Trophoblast cell (in vitro differentiated cells and primary cell): ENCODE measurements around the gene CCNB2. TPM values are rescaled to one million over a fixed set of nuclear protein-coding genes. Genes with fewer than 3 reads are reported as not detected.

Source experiments
- DNase-seq, 2 donors: peaks; one replicate each; pipeline ENCODE4 v3.0.0-alpha.2; 2016
- H2AFZ ChIP-seq: 2 replicates; pipeline ENCODE4 v1.6.1; 2013; ENCODE audit warnings: low read length, moderate library complexity, mild to moderate bottlenecking; ENCODE audit not compliant: insufficient read depth, poor library complexity
- H2AK5ac ChIP-seq: 2 replicates; pipeline ENCODE4 v1.6.1; 2013; ENCODE audit warnings: mild to moderate bottlenecking, low read length
- H2BK120ac ChIP-seq: 2 replicates; pipeline ENCODE4 v1.6.1; 2013; ENCODE audit warnings: low read length, mild to moderate bottlenecking, moderate library complexity; ENCODE audit not compliant: insufficient read depth, poor library complexity
- H2BK12ac ChIP-seq: 2 replicates; pipeline ENCODE4 v1.6.1; 2013; ENCODE audit warnings: mild to moderate bottlenecking, low read length, moderate library complexity
- H2BK5ac ChIP-seq: 2 replicates; pipeline ENCODE4 v1.6.1; 2013; ENCODE audit warnings: low read length, low read depth, moderate library complexity, mild to moderate bottlenecking; ENCODE audit not compliant: poor library complexity
- H3K14ac ChIP-seq: 2 replicates; pipeline ENCODE4 v1.6.1; 2013; ENCODE audit warnings: mild to moderate bottlenecking, low read length
- H3K18ac ChIP-seq: 2 replicates; pipeline ENCODE4 v1.6.1; 2013; ENCODE audit warnings: mild to moderate bottlenecking, low read length
- H3K23ac ChIP-seq: 2 replicates; pipeline ENCODE4 v1.6.1; 2013; ENCODE audit warnings: low read length
- H3K27ac ChIP-seq: 2 replicates; pipeline ENCODE4 v1.5.1; 2013; ENCODE audit warnings: low read depth, mild to moderate bottlenecking, inconsistent platforms, low read length, moderate library complexity
- H3K27me3 ChIP-seq: 2 replicates; pipeline ENCODE4 v1.6.1; 2013; ENCODE audit warnings: inconsistent platforms, mild to moderate bottlenecking, low read length, moderate library complexity; ENCODE audit not compliant: insufficient read depth
- H3K36me3 ChIP-seq, 2 experiments: 1 replicate in 1 of 2; 2 replicates in 1 of 2; pipeline ENCODE4 v1.6.1; 2013; ENCODE audit warnings: low read length in 2 of 2, mild to moderate bottlenecking in 2 of 2, moderate library complexity in 1 of 2; ENCODE audit not compliant: insufficient read depth in 2 of 2, control insufficient read depth in 1 of 2
- H3K4ac ChIP-seq: 2 replicates; pipeline ENCODE4 v1.6.1; 2013; ENCODE audit warnings: low read depth, mild to moderate bottlenecking, low read length, moderate library complexity
- H3K4me1 ChIP-seq, 2 experiments: 1 replicate in 1 of 2; 2 replicates in 1 of 2; pipeline ENCODE4 v1.6.1; 2013; ENCODE audit warnings: low read length in 2 of 2, mild to moderate bottlenecking in 2 of 2, moderate library complexity in 1 of 2; ENCODE audit not compliant: insufficient read depth in 2 of 2, control insufficient read depth in 1 of 2
- H3K4me2 ChIP-seq: 2 replicates; pipeline ENCODE4 v1.6.1; 2013; ENCODE audit warnings: inconsistent platforms, mild to moderate bottlenecking, low read length, moderate library complexity
- H3K4me3 ChIP-seq: 2 replicates; pipeline ENCODE4 v1.5.1; 2013; ENCODE audit warnings: mild to moderate bottlenecking, low read depth, low read length, inconsistent platforms
- H3K79me1 ChIP-seq: one replicate; pipeline ENCODE4 v1.6.1; 2013; ENCODE audit warnings: low read length
- H3K79me2 ChIP-seq: 2 replicates; pipeline ENCODE4 v1.6.1; 2013; ENCODE audit warnings: low read length, mild to moderate bottlenecking; ENCODE audit not compliant: control insufficient read depth, insufficient read depth, poor library complexity
- H3K9ac ChIP-seq: 2 replicates; pipeline ENCODE4 v1.6.1; 2013; ENCODE audit warnings: mild to moderate bottlenecking, low read length
- H3K9me3 ChIP-seq: 2 replicates; pipeline ENCODE4 v1.6.1; 2013; ENCODE audit warnings: low read depth, mild to moderate bottlenecking, control low read depth, inconsistent platforms, low read length; ENCODE audit not compliant: insufficient read depth
- H4K12ac ChIP-seq: 2 replicates; pipeline ENCODE4 v1.6.1; 2013; ENCODE audit warnings: low read depth, mild to moderate bottlenecking, low read length, moderate library complexity
- H4K8ac ChIP-seq: 2 replicates; pipeline ENCODE4 v1.6.1; 2013; ENCODE audit warnings: low read depth, mild to moderate bottlenecking, low read length, moderate library complexity
- H4K91ac ChIP-seq: one replicate; pipeline ENCODE4 v1.6.1; 2013; ENCODE audit warnings: low read depth, mild to moderate bottlenecking, low read length, moderate library complexity
- WGBS: extraction: QIAGEN DNeasy Blood & Tissue Kit; methylation state at CpG from one replicate; pipeline ENCODE4 v1.1.7; 2013; ENCODE audit warnings: missing lambda C conversion rate; ENCODE audit not compliant: insufficient read length, insufficient coverage; ENCODE audit errors: extremely low coverage; 5-methylcytosine and 5-hydroxymethylcytosine counted together
- polyA plus RNA-seq: library from polyadenylated mRNA; stranded (reverse); fragments of 200-250 nt; gene quantifications from 2 replicates; pipeline ENCODE4 v1.2.3, GENCODE V29; 2013

The CCNB2 gene
- 56.1 and 62.0 TPM in 2 replicates for polyA plus RNA-seq

GRCh38 chr15:59104912-59105732 lies at the start of gene CCNB2:
CCNB2 (plus strand) TSS chr15:59105146; CDS start chr15:59105269, 123 bp downstream.
- Histone ChIP-seq H3K4me3 (peak within 1 kb of the TSS; percentile 100), H3K79me1 (peaks cover 4% of the 10 kb centered on the region), H3K9ac (peak within 1 kb of the TSS; percentile 94)

GRCh38 chr15:59059076-59059597 lies 45.8 kb upstream of the CCNB2 start:
- peaks cover 11 to 24% of the 10 kb centered on the region in 2 experiments for H3K36me3 ChIP-seq
- no peak overlapping the region for H2BK12ac ChIP-seq
- no peak overlapping the region for H4K8ac ChIP-seq
- H3K79me1 ChIP-seq = no peaks in the 10 kb centered on the region
- no peaks in the 10 kb centered on the region for H3K4me1 ChIP-seq
- H2AK5ac ChIP-seq = no peak overlapping the region
- no peak overlapping the region for H3K4me2 ChIP-seq
- H3K14ac ChIP-seq = no peak overlapping the region
- no peaks in the 10 kb centered on the region for H3K9me3 ChIP-seq
- no peak overlapping the region for H4K91ac ChIP-seq
- no peaks in the 10 kb centered on the region for H3K27me3 ChIP-seq
- no peak overlapping the region for H4K12ac ChIP-seq
- H3K4ac ChIP-seq = no peak overlapping the region
- H3K79me2 ChIP-seq = no peaks in the 10 kb centered on the region
- H3K27ac ChIP-seq = no peak overlapping the region
- WGBS = no CpG with 5 or more reads among the region's 2 CpGs
- no peak overlapping the region for H2BK5ac ChIP-seq
- H3K23ac ChIP-seq = no peak overlapping the region
- H2AFZ ChIP-seq = no peak overlapping the region
- H2BK120ac ChIP-seq = no peak overlapping the region
- no peak overlapping the region for H3K4me3 ChIP-seq
- H3K9ac ChIP-seq = no peak overlapping the region
- no peak for DNase-seq
- no peak overlapping the region for H3K18ac ChIP-seq

More at GRCh38 chr15:59104912-59105732, at the start of gene CCNB2:
- H2BK5ac ChIP-seq = peak within 1 kb of the TSS; percentile 80
- H3K14ac ChIP-seq = peak within 1 kb of the TSS; percentile 94
- peak within 1 kb of the TSS; percentile 94 for H4K8ac ChIP-seq
- H3K4me1 ChIP-seq = no peaks in the 10 kb centered on the region
- peak within 1 kb of the TSS; percentile 89 for H3K18ac ChIP-seq
- H2AK5ac ChIP-seq = no peak within 1 kb of the TSS
- H3K27ac ChIP-seq = peak within 1 kb of the TSS; percentile 88
- H4K91ac ChIP-seq = peak within 1 kb of the TSS; percentile 95
- no peaks in the 10 kb centered on the region for H3K27me3 ChIP-seq
- DNase-seq = peak; percentile 87 to 95
- peaks cover 10 to 21% of the 10 kb centered on the region in 2 experiments for H3K36me3 ChIP-seq
- H3K4me2 ChIP-seq = peak within 1 kb of the TSS; percentile 90
- H3K23ac ChIP-seq = no peak within 1 kb of the TSS
- H3K79me2 ChIP-seq = peaks cover 3% of the 10 kb centered on the region
- peak within 1 kb of the TSS; percentile 88 for H4K12ac ChIP-seq
- WGBS = no CpG with 5 or more reads among the region's 57 CpGs
- H2AFZ ChIP-seq = peak within 1 kb of the TSS; percentile 81
- H2BK12ac ChIP-seq = no peak within 1 kb of the TSS
- H2BK120ac ChIP-seq = peak within 1 kb of the TSS; percentile 92
- H3K4ac ChIP-seq = peak within 1 kb of the TSS; percentile 73
- no peaks in the 10 kb centered on the region for H3K9me3 ChIP-seq

- H2AK5ac ChIP-seq = no peak overlapping the region
- H2BK12ac ChIP-seq = no peak overlapping the region
- no peaks in the 10 kb centered on the region for H3K4me1 ChIP-seq
- H3K18ac ChIP-seq = no peak overlapping the region
- no peaks in the 10 kb centered on the region for H3K27me3 ChIP-seq
- H3K9ac ChIP-seq = no peak overlapping the region
- H3K27ac ChIP-seq = no peak overlapping the region
- no peaks in the 10 kb centered on the region for H3K9me3 ChIP-seq
- H3K4me2 ChIP-seq = no peak overlapping the region
- H2BK5ac ChIP-seq = no peak overlapping the region
- no peak overlapping the region for H3K4me3 ChIP-seq
- no peak overlapping the region for H4K91ac ChIP-seq
- H3K4ac ChIP-seq = no peak overlapping the region
- no peak overlapping the region for H2BK120ac ChIP-seq
- no peaks in the 10 kb centered on the region for H3K79me1 ChIP-seq
- no peaks in the 10 kb centered on the region for H3K79me2 ChIP-seq
- H2AFZ ChIP-seq = no peak overlapping the region
- H3K23ac ChIP-seq = no peak overlapping the region
- peaks cover 11 to 25% of the 10 kb centered on the region in 2 experiments for H3K36me3 ChIP-seq
- no peak overlapping the region for H3K14ac ChIP-seq
- H4K8ac ChIP-seq = no peak overlapping the region
- H4K12ac ChIP-seq = no peak overlapping the region
- no CpG with 5 or more reads among the region's 4 CpGs for WGBS
- DNase-seq = no peak
Observed at GRCh38 chr15:59060348-59060747, 44.6 kb upstream of the CCNB2 start.

- Histone ChIP-seq H2BK12ac (no peak overlapping the region), H2BK120ac (no peak overlapping the region), H2AFZ (no peak overlapping the region), H4K12ac (no peak overlapping the region), H3K27me3 (no peaks in the 10 kb centered on the region), H3K4me1 (no peaks in the 10 kb centered on the region), H2AK5ac (no peak overlapping the region), H3K79me2 (no peaks in the 10 kb centered on the region), H3K9ac (no peak overlapping the region), H3K4me2 (no peak overlapping the region), H3K9me3 (no peaks in the 10 kb centered on the region), H3K4ac (no peak overlapping the region), H3K79me1 (no peaks in the 10 kb centered on the region), H2BK5ac (no peak overlapping the region), H3K14ac (no peak overlapping the region), H4K91ac (no peak overlapping the region), H3K18ac (no peak overlapping the region), H3K4me3 (no peak overlapping the region), H4K8ac (no peak overlapping the region), H3K23ac (no peak overlapping the region), H3K27ac (no peak overlapping the region), H3K36me3 (peaks cover 22 to 35% of the 10 kb centered on the region in 2 experiments)
- no CpG with 5 or more reads among the region's 4 CpGs for WGBS
- no peak for DNase-seq
Observed at GRCh38 chr15:59063042-59063441, 41.9 kb upstream of the CCNB2 start.
